Lower leg skin (tissue), 3 donors: ENCODE data around the gene CTNND2.

ENCODE experiments used
- CTCF ChIP-seq, 3 donors: fragments of 450-650 bp; IDR thresholded peaks; one replicate each; pipeline ENCODE4 v1.5.1; 2016; ENCODE audit warnings: antibody characterized with exemption in 3 of 3, mild to moderate bottlenecking in 3 of 3, moderate library complexity in 2 of 3
- POLR2A ChIP-seq, 2 donors: fragments of 450-650 bp; IDR thresholded peaks; one replicate each; pipeline ENCODE4 v1.6.1; 2016 to 2017; ENCODE audit warnings: antibody characterized with exemption in 2 of 2, mild to moderate bottlenecking in 1 of 2, moderate library complexity in 1 of 2

- TF ChIP-seq CTCF (IDR thresholded peaks at IDR 0.05): no peak
- TF ChIP-seq POLR2A (IDR thresholded peaks at IDR 0.05): no peak
These were observed 293.2 kb downstream of the CTNND2 start for GRCh38 chr5:11611011-11611410.
